Kidney epithelial cell (primary cell): ENCODE data around the gene ACKR2. TPM values are rescaled to one million over a fixed set of nuclear protein-coding genes. Genes with fewer than 3 reads are reported as not detected.

Experiments used
- DNase-seq: peaks from one replicate; pipeline ENCODE4 v3.0.0-alpha.2; 2010; ENCODE audit warnings: low read depth
- H3K27me3 ChIP-seq: 2 replicates; pipeline ENCODE4 v1.6.0; 2011; ENCODE audit warnings: low read length; ENCODE audit not compliant: control insufficient read depth, insufficient read depth
- H3K36me3 ChIP-seq: 2 replicates; pipeline ENCODE4 v1.5.1; 2011; ENCODE audit warnings: low read length; ENCODE audit not compliant: control insufficient read depth, insufficient read depth
- H3K4me3 ChIP-seq: 2 replicates; pipeline ENCODE4 v1.5.1; 2011; ENCODE audit warnings: low read depth, mild to moderate bottlenecking, control low read depth, low read length
- CTCF ChIP-seq: IDR thresholded peaks from 2 replicates; pipeline ENCODE4 v1.5.1; 2011; ENCODE audit warnings: mild to moderate bottlenecking, moderate library complexity, low read length, control low read depth, inconsistent platforms; ENCODE audit not compliant: insufficient read depth, poor library complexity, severe bottlenecking
- total RNA-seq: library from RNA; depleted of rRNA; stranded (reverse); fragments of >200 nt; gene quantifications from 2 replicates; pipeline ENCODE4 v1.2.3, GENCODE V29; 2015

Gene ACKR2
- 6.2 and 6.4 TPM in 2 replicates for total RNA-seq

GRCh38 chr3:42809202-42809601, at the start of gene ACKR2:
Gene ACKR2 (plus strand): TSS chr3:42809445. CDS start chr3:42864503, 55,058 bp downstream.
- H3K4me3 ChIP-seq = no peak within 1 kb of the TSS
- no peaks in the 10 kb centered on the region for H3K27me3 ChIP-seq
- DNase-seq = no peak

GRCh38 chr3:42762046-42762724, 47.1 kb upstream of the ACKR2 start:
- DNase-seq = no peak
- no peak for TF ChIP-seq CTCF

More at GRCh38 chr3:42809202-42809601, at the start of gene ACKR2:
- H3K36me3 ChIP-seq = no peaks in the 10 kb centered on the region
- no peak for TF ChIP-seq CTCF

GRCh38 chr3:42763021-42763420, 46.2 kb upstream of the ACKR2 start:
- Histone ChIP-seq H3K4me3 (no peak overlapping the region), H3K27me3 (no peaks in the 10 kb centered on the region), H3K36me3 (no peaks in the 10 kb centered on the region)
- no peak for DNase-seq
- TF ChIP-seq CTCF = no peak

More at GRCh38 chr3:42762046-42762724, 47.1 kb upstream of the ACKR2 start:
- no peak overlapping the region for H3K4me3 ChIP-seq
- no peaks in the 10 kb centered on the region for H3K36me3 ChIP-seq
- H3K27me3 ChIP-seq = no peaks in the 10 kb centered on the region

GRCh38 chr3:42764115-42764514, 45.1 kb upstream of the ACKR2 start:
- Histone ChIP-seq H3K4me3 (no peak overlapping the region), H3K36me3 (no peaks in the 10 kb centered on the region), H3K27me3 (no peaks in the 10 kb centered on the region)
- no peak for TF ChIP-seq CTCF
- DNase-seq = no peak

- no peaks in the 10 kb centered on the region for H3K27me3 ChIP-seq
- H3K36me3 ChIP-seq = no peaks in the 10 kb centered on the region
- no peak overlapping the region for H3K4me3 ChIP-seq
- no peak for DNase-seq
- TF ChIP-seq CTCF = no peak
These were observed 44.5 kb upstream of the ACKR2 start for GRCh38 chr3:42764561-42765295.
